NCI-H128 (cell line): ENCODE data around the gene CFAP221.

Experiments used
- DNase-seq: peaks from one replicate; lab custom pipeline; 2025; ENCODE audit not compliant: unreplicated experiment; lab: John Stamatoyannopoulos, UW

The CFAP221 gene

GRCh38 chr2:119641562-119642258, 97.5 kb downstream of the CFAP221 start:
- peak; percentile 38 for DNase-seq

- no peak for DNase-seq
These were observed 99.9 kb downstream of the CFAP221 start for GRCh38 chr2:119644186-119644585.

GRCh38 chr2:119645173-119645855, 101.1 kb downstream of the CFAP221 start:
- DNase-seq = no peak

GRCh38 chr2:119646149-119646548, 101.9 kb downstream of the CFAP221 start:
- DNase-seq = no peak

GRCh38 chr2:119647440-119648169, 103.4 kb downstream of the CFAP221 start:
- no peak for DNase-seq

- DNase-seq = no peak
These were observed 105.2 kb downstream of the CFAP221 start for GRCh38 chr2:119649364-119649917.

- DNase-seq = no peak
These were observed 106.0 kb downstream of the CFAP221 start for GRCh38 chr2:119650206-119650605.

DNA sequence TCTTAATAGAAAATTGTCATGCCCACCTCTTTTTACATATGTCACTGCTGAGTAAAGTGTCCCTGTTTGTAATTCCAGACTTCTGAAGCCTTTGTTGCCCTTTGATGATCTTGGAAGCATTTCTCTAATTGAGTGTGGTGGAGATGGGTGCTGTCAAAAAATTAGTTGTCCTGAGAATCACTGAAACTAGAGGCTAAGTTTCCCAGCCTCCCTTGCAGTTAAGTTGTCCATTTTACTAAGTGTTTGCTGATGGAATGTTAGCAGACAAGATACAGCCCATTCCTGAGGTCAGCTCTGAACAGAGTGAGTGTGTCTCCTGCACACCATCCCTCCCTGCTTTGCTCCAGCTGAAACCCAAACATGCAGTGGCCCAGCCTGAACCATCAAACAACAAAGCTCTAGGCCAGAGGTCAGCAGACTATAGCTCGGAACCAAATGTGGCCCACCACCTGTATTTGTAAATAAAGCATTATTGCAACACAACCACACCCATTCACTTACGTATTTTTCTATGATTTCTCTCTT, 106.7 kb downstream of the CFAP221 start:
- no peak for DNase-seq

DNA sequence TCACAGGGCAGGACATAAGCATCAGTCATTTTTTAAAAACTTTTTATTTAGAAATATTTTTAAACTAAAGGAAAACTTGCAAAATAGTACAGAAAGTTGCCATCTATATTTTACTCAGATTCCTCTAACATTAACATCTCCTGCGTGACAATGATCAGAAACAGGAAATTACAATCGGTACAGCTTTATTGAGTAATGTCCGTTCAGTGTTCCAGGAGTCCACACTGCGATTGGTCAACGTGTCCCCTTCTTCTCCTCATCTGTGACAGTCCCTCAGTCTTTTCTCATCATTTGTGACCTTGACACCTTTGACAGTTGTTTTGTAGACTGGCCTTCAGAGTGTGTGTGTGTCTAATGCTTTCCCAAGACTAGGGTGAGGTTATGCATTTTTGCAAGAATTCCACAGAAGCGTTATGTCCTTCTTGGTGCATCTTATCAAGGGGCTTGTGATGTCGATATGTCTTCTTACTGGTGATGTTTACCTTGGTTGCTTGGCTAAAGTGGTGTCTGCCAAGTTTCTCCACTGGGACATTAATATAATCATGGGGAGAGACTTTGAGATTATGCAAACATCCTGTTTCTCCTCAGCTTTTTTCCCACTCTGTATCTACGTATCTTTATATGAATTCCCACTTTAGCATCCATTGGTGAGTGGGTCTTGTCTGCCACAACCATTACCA, 113.4 kb downstream of the CFAP221 start:
- no peak for DNase-seq

DNA sequence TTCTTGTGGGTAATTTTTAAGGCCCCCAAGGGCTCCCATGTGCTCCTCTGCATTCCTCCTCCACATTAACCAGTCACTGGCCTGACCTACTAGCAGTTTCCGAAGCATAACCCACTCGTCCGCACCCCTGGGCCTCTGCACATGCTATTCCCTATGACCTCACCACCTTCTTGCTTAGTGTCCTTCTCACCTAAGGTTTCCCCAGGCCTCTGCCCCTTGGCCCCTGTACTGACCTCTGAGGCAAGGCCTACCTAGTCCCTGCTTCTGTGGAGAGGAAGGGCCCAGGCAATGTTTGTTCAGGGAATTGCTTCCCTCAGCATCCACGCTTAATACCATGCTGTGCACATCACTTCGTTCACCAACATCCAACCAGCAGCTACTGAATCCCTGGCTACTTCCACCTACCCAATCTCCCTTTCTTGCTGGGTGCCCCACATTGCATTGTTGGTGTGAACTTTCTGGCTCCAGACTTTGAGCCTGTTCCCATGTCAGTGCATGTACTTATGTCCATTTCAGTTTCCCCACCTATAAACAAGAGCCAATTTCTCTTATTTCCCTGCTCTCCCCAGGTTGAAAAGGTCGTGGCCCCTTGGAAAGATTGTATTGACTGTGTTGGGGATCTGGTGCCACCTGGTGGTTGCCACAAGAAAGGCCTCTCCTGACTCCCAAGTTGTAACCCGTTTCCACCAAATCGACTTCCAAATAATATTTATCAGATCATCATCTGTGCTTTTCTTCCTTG, 115.5 kb downstream of the CFAP221 start:
- no peak for DNase-seq

DNA sequence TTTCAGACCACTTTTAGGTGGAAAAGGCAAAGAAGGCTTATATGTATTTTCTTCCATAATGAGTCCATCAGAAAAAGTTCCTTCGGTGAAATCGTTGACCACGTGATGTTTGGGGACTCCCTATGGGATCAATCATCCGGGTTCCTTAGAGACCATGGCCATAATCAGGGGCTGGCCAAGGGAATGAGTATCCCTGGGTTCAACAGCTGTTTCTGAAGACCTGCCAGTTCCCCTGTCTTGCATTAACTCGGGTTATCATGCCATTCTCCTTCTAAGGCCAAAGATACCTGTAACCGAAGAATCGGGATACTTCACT, 116.1 kb downstream of the CFAP221 start:
- no peak for DNase-seq

- no peak for DNase-seq
These were observed 118.0 kb downstream of the CFAP221 start for GRCh38 chr2:119662297-119662696.

GRCh38 chr2:119668546-119668945, 124.3 kb downstream of the CFAP221 start:
- no peak for DNase-seq

DNA sequence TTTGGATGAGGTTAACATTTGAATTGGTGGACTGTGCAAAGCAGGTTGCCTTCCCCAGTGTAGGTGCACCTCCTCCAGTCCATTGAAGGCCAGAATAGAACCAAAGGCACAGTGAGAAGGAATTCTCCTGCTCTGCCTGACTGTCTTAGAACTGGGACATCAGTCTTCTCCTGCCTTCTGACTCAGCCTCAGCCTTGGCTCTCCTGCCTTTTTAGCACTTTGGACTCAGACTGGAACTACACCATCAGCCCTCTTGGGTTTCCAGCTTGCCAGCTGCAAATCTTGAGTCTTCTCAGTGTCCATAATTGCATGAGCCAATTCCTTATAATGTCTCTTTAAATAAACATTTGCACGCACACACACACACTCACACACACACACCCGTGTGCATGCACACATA, 126.8 kb downstream of the CFAP221 start:
- no peak for DNase-seq

GRCh38 chr2:119671752-119672151, 127.5 kb downstream of the CFAP221 start:
- no peak for DNase-seq

GRCh38 chr2:119672161-119672862, 128.1 kb downstream of the CFAP221 start:
- no peak for DNase-seq

GRCh38 chr2:119673796-119674195, 129.5 kb downstream of the CFAP221 start:
- no peak for DNase-seq

GRCh38 chr2:119674711-119675500, 130.7 kb downstream of the CFAP221 start:
- no peak for DNase-seq
